ENCODE results near the gene NEB. TPM values are rescaled to one million over a fixed set of nuclear protein-coding genes. Genes with fewer than 3 reads are reported as not detected.
A peak's percentile ranks its signal among the peaks of the same experiment; 100 is the strongest.

Gene NEB
- total RNA-seq, 2 experiments from 2014 or later: 0.05 to 0.33 TPM

DNA sequence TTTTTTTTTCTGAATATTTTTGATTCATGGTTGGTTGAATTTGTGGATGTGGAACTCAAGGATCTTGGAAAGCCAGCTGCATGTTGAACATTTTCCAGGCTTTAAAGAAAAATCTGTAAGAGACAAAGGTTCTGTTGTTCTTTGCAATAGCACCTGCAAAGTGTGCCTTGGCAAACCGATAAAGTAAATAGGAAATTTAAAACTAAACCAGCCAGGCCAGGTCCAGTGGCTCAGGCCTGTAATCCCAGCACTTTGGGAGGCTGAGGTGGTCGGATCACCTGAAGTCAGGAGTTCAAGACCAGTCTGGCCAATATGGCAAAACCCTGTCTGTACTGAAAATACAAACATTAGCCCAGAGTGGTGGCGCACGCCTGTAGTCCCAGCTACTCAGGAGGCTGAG is 250.2 kb downstream of the NEB start:
- DNase-seq: no peak
- intact Hi-C loops (cut with DNase I, micrococcal nuclease): loop anchor here (5.0 to 10.0 kb wide), 3 partner anchors 62 to 343 kb away; partner anchors contain the start of gene ARL5A (in 2 of the 2)
- H3K27me3 Mint-ChIP-seq: no peaks in the 10 kb centered on the region
- peaks cover 41% of the 10 kb centered on the region for H3K4me1 Mint-ChIP-seq
- H3K4me3 Mint-ChIP-seq: no peak overlapping the region
- CTCF ChIA-PET: no interaction called here
- no peak for ATAC-seq
- H3K9me3 Mint-ChIP-seq (ENCODE audit: low read depth): peaks cover 8% of the 10 kb centered on the region
- peaks cover 63% of the 10 kb centered on the region for H3K36me3 Mint-ChIP-seq (ENCODE audit: low read depth)
- H3K27ac Mint-ChIP-seq: no peak overlapping the region
- POLR2A ChIA-PET: no interaction called here

DNA sequence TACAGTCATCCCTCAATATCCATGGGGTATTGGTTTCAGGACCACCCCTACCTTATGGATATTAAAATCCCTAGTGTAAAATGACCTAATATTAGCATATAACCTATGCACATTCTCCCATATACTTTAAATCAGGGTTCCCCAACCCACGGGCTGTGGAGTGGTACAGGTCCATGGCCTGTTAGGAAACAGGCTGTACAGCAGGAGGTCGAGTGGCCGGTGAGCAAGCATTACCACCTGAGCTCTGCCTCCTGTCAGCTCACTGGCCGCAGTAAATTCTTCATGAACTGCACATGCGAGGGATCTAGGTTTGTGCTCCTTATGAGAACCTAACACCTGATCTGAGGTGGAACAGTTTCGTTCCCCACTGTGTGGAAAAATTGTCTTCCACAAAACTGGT is 250.7 kb downstream of the NEB start:
- no peak overlapping the region for H3K4me3 Mint-ChIP-seq
- POLR2A ChIA-PET: interaction anchor here (0.5 to 0.7 kb wide), 2 partner anchors 26 to 1222 kb away, joined by 3 to 5 read pairs; no protein-coding TSS in a partner anchor
- no peak overlapping the region for H3K27ac Mint-ChIP-seq
- peaks cover 41% of the 10 kb centered on the region for H3K4me1 Mint-ChIP-seq
- peaks cover 69% of the 10 kb centered on the region for H3K36me3 Mint-ChIP-seq (ENCODE audit: low read depth)
- ATAC-seq (no peak), DNase-seq (no peak)
- CTCF ChIA-PET: no interaction called here
- H3K9me3 Mint-ChIP-seq (ENCODE audit: low read depth): peaks cover 8% of the 10 kb centered on the region
- intact Hi-C loops (cut with DNase I, micrococcal nuclease): loop anchor here (5.0 to 10.0 kb wide), 3 partner anchors 61 to 344 kb away; partner anchors contain the start of gene ARL5A (in 2 of the 2)
- no peaks in the 10 kb centered on the region for H3K27me3 Mint-ChIP-seq

DNA sequence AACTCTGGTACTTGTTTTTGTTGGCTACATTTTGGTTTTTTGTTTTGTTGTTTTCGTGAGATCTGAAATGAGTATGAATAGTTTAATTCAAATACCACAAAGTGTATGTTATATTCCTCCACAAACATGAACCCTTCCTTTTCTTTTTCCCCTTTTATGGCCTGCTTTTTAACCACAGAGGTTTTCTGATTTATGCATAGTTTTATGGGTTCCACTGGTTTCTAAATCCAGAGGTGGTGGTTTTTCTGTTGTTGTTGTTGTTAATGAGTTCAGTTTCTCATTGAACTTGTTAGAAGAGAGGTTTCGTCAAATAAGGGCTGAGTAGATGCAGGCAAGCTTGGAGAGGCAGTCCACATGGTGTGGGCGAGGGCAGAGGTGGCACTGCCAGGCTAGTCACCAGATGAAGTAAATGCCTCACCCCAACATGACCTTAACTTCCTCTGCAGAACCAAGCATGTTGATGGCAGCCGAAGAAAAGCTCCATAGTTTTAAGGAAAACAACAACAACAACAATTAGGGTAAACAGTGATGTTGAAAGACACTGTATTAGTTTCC is 252.0 kb downstream of the NEB start:
- intact Hi-C loops (cut with DNase I, micrococcal nuclease): loop anchor here (5.0 to 10.0 kb wide), 3 partner anchors 60 to 345 kb away; partner anchors contain the start of gene ARL5A (in 2 of the 2)
- POLR2A ChIA-PET: no interaction called here
- Mint-ChIP-seq H3K27me3 (no peaks in the 10 kb centered on the region), H3K4me1 (peaks cover 41% of the 10 kb centered on the region), H3K27ac (peak overlapping the region; percentile 68), H3K36me3 (ENCODE audit: low read depth) (peaks cover 74% of the 10 kb centered on the region), H3K9me3 (ENCODE audit: low read depth) (peaks cover 8% of the 10 kb centered on the region), H3K4me3 (no peak overlapping the region)
- ATAC-seq (peak; percentile 40), DNase-seq (peak; percentile 36)
- CTCF ChIA-PET: no interaction called here

DNA sequence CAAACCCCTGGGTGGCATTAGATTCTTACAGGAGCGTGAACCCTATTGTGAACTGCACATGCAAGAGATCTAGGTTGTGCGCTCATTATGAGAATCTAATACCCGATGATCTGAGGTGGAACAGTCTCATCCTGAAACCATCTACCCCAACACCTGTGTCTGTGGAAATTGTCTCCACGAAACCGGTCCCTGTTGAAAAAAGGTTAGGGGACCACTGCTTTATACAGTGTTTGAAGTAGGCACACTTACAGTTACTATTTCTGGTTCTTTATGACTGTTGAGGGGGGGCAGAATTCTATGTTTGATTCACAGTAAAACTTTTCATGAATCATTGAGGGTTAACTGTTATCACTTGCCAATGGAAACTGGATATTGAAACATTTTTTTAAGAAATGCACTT is 252.5 kb downstream of the NEB start:
- POLR2A ChIA-PET: no interaction called here
- peaks cover 41% of the 10 kb centered on the region for H3K4me1 Mint-ChIP-seq
- intact Hi-C loops (cut with DNase I, micrococcal nuclease): loop anchor here (1.0 to 10.0 kb wide), 5 partner anchors 59 to 346 kb away; partner anchors contain the start of genes ARL5A (in 2 of the 2) and NMI (in 1 of the 2)

GRCh38 chr2:151478011-151478410 is 256.3 kb downstream of the NEB start:
- H3K27ac Mint-ChIP-seq: no peak overlapping the region
- no peak overlapping the region for H3K4me3 Mint-ChIP-seq
- H3K36me3 Mint-ChIP-seq (ENCODE audit: low read depth): peaks cover 66% of the 10 kb centered on the region
- ChIA-PET POLR2A (no interaction called here), CTCF (no interaction called here)
- peaks cover 25% of the 10 kb centered on the region for H3K4me1 Mint-ChIP-seq
- H3K9me3 Mint-ChIP-seq (ENCODE audit: low read depth): peaks cover 4% of the 10 kb centered on the region
- intact Hi-C loops (cut with DNase I, micrococcal nuclease): no loop called here
- no peak for ATAC-seq
- no peak for DNase-seq
- no peaks in the 10 kb centered on the region for H3K27me3 Mint-ChIP-seq

More for the DNA sequence above, 252.5 kb downstream of the NEB start:
- Mint-ChIP-seq H3K9me3 (ENCODE audit: low read depth) (peaks cover 8% of the 10 kb centered on the region), H3K27me3 (no peaks in the 10 kb centered on the region), H3K36me3 (ENCODE audit: low read depth) (peaks cover 75% of the 10 kb centered on the region), H3K27ac (peak overlapping the region; percentile 68), H3K4me3 (no peak overlapping the region)
- CTCF ChIA-PET: no interaction called here
- peak; percentile 62 for DNase-seq
- peak; percentile 84 for ATAC-seq

DNA sequence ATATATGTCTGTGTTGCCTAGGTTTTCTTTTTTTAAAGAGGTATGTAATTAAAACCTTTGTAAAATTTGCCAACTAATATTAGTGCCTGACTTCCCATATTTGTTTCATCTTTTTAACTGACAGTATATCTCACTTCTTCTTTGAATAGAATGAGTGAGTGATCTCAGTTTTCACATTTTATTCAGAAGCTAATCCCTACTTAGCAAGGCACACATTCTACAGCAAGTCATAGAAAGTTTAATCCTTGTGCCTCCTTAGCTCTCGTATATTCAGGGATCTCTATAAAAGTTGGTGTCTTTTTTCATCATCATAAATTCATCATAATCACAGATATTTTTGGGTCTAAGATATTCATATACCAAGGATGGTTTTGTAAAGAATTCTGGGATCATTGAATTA is 258.0 kb downstream of the NEB start:
- DNase-seq (no peak), ATAC-seq (no peak)
- H3K4me3 Mint-ChIP-seq: no peak overlapping the region
- H3K27ac Mint-ChIP-seq: no peak overlapping the region
- intact Hi-C loops (cut with DNase I, micrococcal nuclease): no loop called here
- POLR2A ChIA-PET: no interaction called here
- peaks cover 16% of the 10 kb centered on the region for H3K4me1 Mint-ChIP-seq
- CTCF ChIA-PET: interaction anchor here (0.8 kb wide), 1 partner anchor 11 kb away, joined by 3 read pairs; no protein-coding TSS in a partner anchor
- H3K27me3 Mint-ChIP-seq: no peaks in the 10 kb centered on the region
- H3K9me3 Mint-ChIP-seq (ENCODE audit: low read depth): peaks cover 4% of the 10 kb centered on the region
- peaks cover 68% of the 10 kb centered on the region for H3K36me3 Mint-ChIP-seq (ENCODE audit: low read depth)

- no peak for DNase-seq
- intact Hi-C loops (cut with DNase I, micrococcal nuclease): no loop called here
- no peak for ATAC-seq
- Mint-ChIP-seq H3K9me3 (ENCODE audit: low read depth) (peaks cover 2% of the 10 kb centered on the region), H3K36me3 (ENCODE audit: low read depth) (peaks cover 72% of the 10 kb centered on the region), H3K4me3 (no peak overlapping the region), H3K27ac (no peak overlapping the region), H3K27me3 (no peaks in the 10 kb centered on the region), H3K4me1 (peaks cover 8% of the 10 kb centered on the region)
- POLR2A ChIA-PET: no interaction called here
- CTCF ChIA-PET: no interaction called here
Measured at GRCh38 chr2:151475071-151475470, 259.2 kb downstream of the NEB start.

DNA sequence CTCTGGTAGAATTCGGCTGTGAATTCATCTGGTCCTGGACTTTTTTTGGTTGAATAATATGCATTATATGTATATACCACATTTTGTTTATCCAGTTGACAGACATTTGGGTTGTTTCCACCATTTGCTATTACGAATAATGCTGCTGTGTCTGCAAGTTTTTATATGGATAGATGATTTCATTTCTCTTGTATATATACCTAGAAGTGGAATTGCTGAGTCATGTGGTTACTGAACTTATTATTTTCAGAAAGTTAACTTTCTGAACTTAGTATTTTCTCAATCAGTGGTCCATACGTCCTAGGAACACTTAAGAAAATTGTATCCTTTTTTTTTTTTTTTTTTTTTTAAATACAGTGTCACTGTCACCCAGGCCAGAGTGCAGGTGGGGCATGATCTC is 261.3 kb downstream of the NEB start:
- Mint-ChIP-seq H3K27me3 (no peaks in the 10 kb centered on the region), H3K27ac (no peak overlapping the region), H3K4me1 (peaks cover 6% of the 10 kb centered on the region), H3K36me3 (ENCODE audit: low read depth) (peaks cover 77% of the 10 kb centered on the region), H3K9me3 (ENCODE audit: low read depth) (no peaks in the 10 kb centered on the region), H3K4me3 (no peak overlapping the region)
- CTCF ChIA-PET: no interaction called here
- ATAC-seq: no peak
- intact Hi-C loops (cut with DNase I, micrococcal nuclease): no loop called here
- POLR2A ChIA-PET: no interaction called here
- DNase-seq: no peak

DNA sequence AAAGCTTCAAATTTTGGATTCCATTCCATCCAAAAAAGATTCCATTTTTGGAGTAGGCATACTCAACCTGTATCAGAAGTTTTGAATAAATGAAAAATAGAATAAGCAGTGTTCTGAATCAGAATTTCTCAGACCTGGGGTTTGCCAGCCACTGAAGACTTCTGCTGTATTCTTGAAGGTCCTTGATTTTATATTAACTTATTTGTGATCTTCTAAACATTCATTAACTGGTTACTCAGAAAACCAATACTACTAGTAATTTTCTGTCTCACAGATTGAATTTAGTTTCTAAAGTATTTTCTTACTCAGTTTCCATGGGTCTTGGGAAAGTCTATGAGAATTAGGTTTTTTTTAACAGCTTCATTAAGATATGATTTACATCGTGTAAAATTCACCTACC is 263.7 kb downstream of the NEB start:
- Mint-ChIP-seq H3K4me1 (peaks cover 6% of the 10 kb centered on the region), H3K27me3 (no peaks in the 10 kb centered on the region), H3K27ac (no peak overlapping the region), H3K4me3 (no peak overlapping the region), H3K36me3 (ENCODE audit: low read depth) (peaks cover 86% of the 10 kb centered on the region), H3K9me3 (ENCODE audit: low read depth) (no peaks in the 10 kb centered on the region)
- intact Hi-C loops (cut with DNase I, micrococcal nuclease): no loop called here
- POLR2A ChIA-PET: no interaction called here
- ATAC-seq (no peak), DNase-seq (no peak)
- CTCF ChIA-PET: interaction anchor here (0.7 to 1.6 kb wide), 2 partner anchors 9 to 13 kb away, joined by 3 to 5 read pairs; no protein-coding TSS in a partner anchor

DNA sequence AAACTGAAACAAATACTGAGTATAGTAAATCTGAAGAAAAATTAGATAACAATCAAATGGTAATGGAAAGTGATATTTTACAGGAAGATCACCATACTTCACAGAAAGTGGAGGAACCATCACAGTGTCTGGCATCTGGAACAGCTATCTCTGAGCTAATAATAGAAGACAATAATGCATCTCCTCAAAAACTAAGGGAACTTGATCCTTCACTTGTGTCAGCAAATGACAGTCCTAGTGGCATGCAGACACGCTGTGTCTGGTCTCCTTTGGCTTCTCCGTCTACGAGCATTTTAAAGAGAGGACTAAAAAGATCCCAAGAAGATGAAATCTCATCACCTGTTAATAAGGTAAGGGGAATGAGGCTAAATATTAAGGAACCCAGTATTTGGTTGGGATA is 268.5 kb downstream of the NEB start:
- ChIA-PET POLR2A (no interaction called here), CTCF (interaction anchor here (0.8 to 2.2 kb wide), 5 partner anchors 10 to 29 kb away, joined by 3 to 6 read pairs (median 5); no protein-coding TSS in a partner anchor)
- H3K36me3 Mint-ChIP-seq (ENCODE audit: low read depth): peaks cover 88% of the 10 kb centered on the region
- no peak overlapping the region for H3K27ac Mint-ChIP-seq
- no peaks in the 10 kb centered on the region for H3K9me3 Mint-ChIP-seq (ENCODE audit: low read depth)
- ATAC-seq: no peak
- peaks cover 3% of the 10 kb centered on the region for H3K4me1 Mint-ChIP-seq
- no peak for DNase-seq
- H3K27me3 Mint-ChIP-seq: no peaks in the 10 kb centered on the region
- intact Hi-C loops (cut with DNase I, micrococcal nuclease): loop anchor here in 1 of 2 experiments (10.0 kb wide), 1 partner anchor 1209 kb away; no protein-coding TSS in a partner anchor
- no peak overlapping the region for H3K4me3 Mint-ChIP-seq

- CTCF ChIA-PET: interaction anchor here (0.9 to 1.2 kb wide), 2 partner anchors 22 to 24 kb away, joined by 3 to 4 read pairs; no protein-coding TSS in a partner anchor
- H3K36me3 Mint-ChIP-seq (ENCODE audit: low read depth): peaks cover 58% of the 10 kb centered on the region
- intact Hi-C loops (cut with DNase I, micrococcal nuclease): loop anchor here in 1 of 2 experiments (10.0 kb wide), 1 partner anchor 565 kb away; no protein-coding TSS in a partner anchor
Measured at GRCh38 chr2:151459358-151459757, 274.9 kb downstream of the NEB start.

DNA sequence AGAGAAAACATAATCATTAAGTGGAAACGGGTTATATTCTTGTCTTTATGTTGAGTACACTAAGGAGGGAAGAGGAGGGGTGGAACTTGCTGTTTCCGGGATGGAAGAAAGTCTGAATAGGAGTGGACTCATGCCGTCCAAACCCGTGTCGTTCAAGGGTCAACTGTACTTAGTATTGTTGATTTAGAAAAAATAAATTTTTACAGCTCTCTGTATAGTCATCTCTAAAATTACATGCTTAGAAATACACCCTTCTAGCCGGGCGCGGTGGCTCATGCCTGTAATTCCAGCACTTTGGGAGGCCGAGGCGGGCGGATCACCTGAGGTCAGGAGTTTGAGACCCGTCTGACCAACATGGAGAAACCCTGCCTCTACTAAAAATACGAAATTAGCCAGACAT is 295.1 kb downstream of the NEB start:
- POLR2A ChIA-PET: interaction anchor here (0.7 kb wide), 1 partner anchor 1281 kb away, joined by 4 read pairs; no protein-coding TSS in a partner anchor
- intact Hi-C loops (cut with DNase I, micrococcal nuclease): loop anchor here in 1 of 2 experiments (5.0 kb wide), 1 partner anchor 1842 kb away; no protein-coding TSS in a partner anchor
- H3K27ac Mint-ChIP-seq: no peak overlapping the region
- H3K4me3 Mint-ChIP-seq: no peak overlapping the region
- DNase-seq (no peak), ATAC-seq (no peak)
- H3K36me3 Mint-ChIP-seq (ENCODE audit: low read depth): peaks cover 53% of the 10 kb centered on the region
- H3K27me3 Mint-ChIP-seq: no peaks in the 10 kb centered on the region
- H3K9me3 Mint-ChIP-seq (ENCODE audit: low read depth): no peaks in the 10 kb centered on the region
- CTCF ChIA-PET: interaction anchor here (0.9 to 4.2 kb wide), 8 partner anchors 8 to 27 kb away, joined by 3 to 25 read pairs (median 4); no protein-coding TSS in a partner anchor
- H3K4me1 Mint-ChIP-seq: peaks cover 2% of the 10 kb centered on the region

More at GRCh38 chr2:151459358-151459757, 274.9 kb downstream of the NEB start:
- DNase-seq (no peak), ATAC-seq (no peak)
- H3K27ac Mint-ChIP-seq: no peak overlapping the region
- H3K4me1 Mint-ChIP-seq: no peaks in the 10 kb centered on the region
- no peaks in the 10 kb centered on the region for H3K9me3 Mint-ChIP-seq (ENCODE audit: low read depth)
- POLR2A ChIA-PET: no interaction called here
- no peak overlapping the region for H3K4me3 Mint-ChIP-seq
- no peaks in the 10 kb centered on the region for H3K27me3 Mint-ChIP-seq

Measured in activated CD4-positive, alpha-beta T cell treated with anti-CD3 and anti-CD28 coated beads for 36 hours (primary cell).